Fibroblast of mammary gland (primary cell): ENCODE measurements around the gene IQCH.

ENCODE experiments used
- DNase-seq: peaks from one replicate; pipeline ENCODE4 v3.0.0-alpha.2; 2010; ENCODE audit warnings: low read depth
- H3K4me3 ChIP-seq: 2 replicates; pipeline ENCODE4 v1.5.1; 2011; ENCODE audit warnings: low read depth, mild to moderate bottlenecking, low read length, moderate library complexity; ENCODE audit not compliant: control insufficient read depth
- TF ChIP-seq, protein P1 (sequence below): conservative IDR thresholded peaks from 2 replicates; pipeline ENCODE4 v1.5.1; 2011; ENCODE audit warnings: low read depth, low read length, inconsistent platforms; ENCODE audit not compliant: control insufficient read depth, insufficient read depth

Gene IQCH

GRCh38 chr15:67480741-67481140 lies 226.2 kb downstream of the IQCH start:
- no peak overlapping the region for H3K4me3 ChIP-seq
- TF ChIP-seq, protein P1, sequence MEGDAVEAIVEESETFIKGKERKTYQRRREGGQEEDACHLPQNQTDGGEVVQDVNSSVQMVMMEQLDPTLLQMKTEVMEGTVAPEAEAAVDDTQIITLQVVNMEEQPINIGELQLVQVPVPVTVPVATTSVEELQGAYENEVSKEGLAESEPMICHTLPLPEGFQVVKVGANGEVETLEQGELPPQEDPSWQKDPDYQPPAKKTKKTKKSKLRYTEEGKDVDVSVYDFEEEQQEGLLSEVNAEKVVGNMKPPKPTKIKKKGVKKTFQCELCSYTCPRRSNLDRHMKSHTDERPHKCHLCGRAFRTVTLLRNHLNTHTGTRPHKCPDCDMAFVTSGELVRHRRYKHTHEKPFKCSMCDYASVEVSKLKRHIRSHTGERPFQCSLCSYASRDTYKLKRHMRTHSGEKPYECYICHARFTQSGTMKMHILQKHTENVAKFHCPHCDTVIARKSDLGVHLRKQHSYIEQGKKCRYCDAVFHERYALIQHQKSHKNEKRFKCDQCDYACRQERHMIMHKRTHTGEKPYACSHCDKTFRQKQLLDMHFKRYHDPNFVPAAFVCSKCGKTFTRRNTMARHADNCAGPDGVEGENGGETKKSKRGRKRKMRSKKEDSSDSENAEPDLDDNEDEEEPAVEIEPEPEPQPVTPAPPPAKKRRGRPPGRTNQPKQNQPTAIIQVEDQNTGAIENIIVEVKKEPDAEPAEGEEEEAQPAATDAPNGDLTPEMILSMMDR = no peak
- no peak for DNase-seq

DNA sequence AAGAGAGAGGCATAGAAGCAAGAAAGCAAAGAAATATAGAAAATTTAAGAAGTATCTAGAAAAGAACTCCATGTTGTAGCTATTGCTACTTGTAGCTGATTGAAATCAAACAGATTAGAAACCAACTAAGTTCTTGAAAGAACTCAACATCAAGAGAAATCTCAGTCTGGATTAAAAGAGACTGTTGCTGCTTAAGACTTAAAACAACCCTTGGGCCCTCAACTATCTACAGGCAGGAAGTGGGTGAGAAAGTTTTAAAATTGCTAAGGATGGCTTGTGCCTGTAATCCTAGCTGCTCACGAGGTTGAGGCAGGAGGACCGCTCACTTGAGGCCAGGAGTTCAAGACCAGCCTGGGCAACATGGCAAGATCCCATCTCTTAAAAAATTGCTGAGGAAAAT lies 227.1 kb downstream of the IQCH start:
- TF ChIP-seq, protein P1 = no peak
- no peak overlapping the region for H3K4me3 ChIP-seq
- DNase-seq = no peak

GRCh38 chr15:67495585-67495984 lies 241.0 kb downstream of the IQCH start:
- no peak for DNase-seq
- TF ChIP-seq, protein P1 = no peak
- no peak overlapping the region for H3K4me3 ChIP-seq

- DNase-seq = peak; percentile 51
- H3K4me3 ChIP-seq = no peak overlapping the region
- TF ChIP-seq, protein P1 = peak; percentile 47
Measured at GRCh38 chr15:67501177-67501835, 246.7 kb downstream of the IQCH start.

- no peak overlapping the region for H3K4me3 ChIP-seq
- TF ChIP-seq, protein P1 = no peak
- DNase-seq = no peak
Measured at GRCh38 chr15:67501836-67502461, 247.4 kb downstream of the IQCH start.

- H3K4me3 ChIP-seq = no peak overlapping the region
- TF ChIP-seq, protein P1 = no peak
- DNase-seq = no peak
Measured at GRCh38 chr15:67504056-67504455, 249.5 kb downstream of the IQCH start.
